GM19438 (cell line): ENCODE measurements around the gene MTRR.
"Not testable (repeated sequence)": the region's sequence is repeated elsewhere in the genome, so short reads cannot be mapped to it uniquely, and the experiment has no call there.

Source experiments
- ATAC-seq: cut with Tn5 transposase; IDR thresholded peaks from one replicate; pipeline ENCODE4 v1.9.1; 2021; ENCODE audit warnings: low read depth; ENCODE audit not compliant: unreplicated experiment

MTRR gene

GRCh38 chr5:7894439-7894838, 25.5 kb downstream of the MTRR start:
- ATAC-seq = no peak

GRCh38 chr5:7894860-7895259, 25.9 kb downstream of the MTRR start:
- ATAC-seq = peak; percentile 91

- ATAC-seq = peak; percentile 54
Measured at GRCh38 chr5:7897014-7897600, 28.2 kb downstream of the MTRR start.

GRCh38 chr5:7902201-7902600, 33.3 kb downstream of the MTRR start:
- ATAC-seq = no peak

GRCh38 chr5:7902666-7903625, 34.0 kb downstream of the MTRR start:
- ATAC-seq = no peak

- no peak for ATAC-seq
Measured at GRCh38 chr5:7904170-7904569, 35.2 kb downstream of the MTRR start.

GRCh38 chr5:7907612-7908011, 38.7 kb downstream of the MTRR start:
- ATAC-seq = no peak

- no peak for ATAC-seq
Measured at GRCh38 chr5:7908317-7908716, 39.4 kb downstream of the MTRR start.

- peak; percentile 58 for ATAC-seq
Measured at GRCh38 chr5:7910738-7911428, 41.9 kb downstream of the MTRR start.

- ATAC-seq = not testable (repeated sequence)
Measured at GRCh38 chr5:7911429-7911771, 42.5 kb downstream of the MTRR start.

- ATAC-seq = no peak
Measured at GRCh38 chr5:7916171-7916804, 47.3 kb downstream of the MTRR start.

GRCh38 chr5:7917130-7918123, 48.5 kb downstream of the MTRR start:
- no peak for ATAC-seq

- no peak for ATAC-seq
Measured at GRCh38 chr5:7925961-7926695, 57.2 kb downstream of the MTRR start.

GRCh38 chr5:7926720-7927119, 57.8 kb downstream of the MTRR start:
- ATAC-seq = no peak

- ATAC-seq = peak; percentile 91
Measured at GRCh38 chr5:7927466-7928375, 58.8 kb downstream of the MTRR start.

- no peak for ATAC-seq
Measured at GRCh38 chr5:7930011-7930410, 61.1 kb downstream of the MTRR start.

GRCh38 chr5:7941692-7942091, 72.7 kb downstream of the MTRR start:
- no peak for ATAC-seq

GRCh38 chr5:7947301-7947700, 78.4 kb downstream of the MTRR start:
- no peak for ATAC-seq
